HEK293 (cell line): ENCODE data around the gene KLHL40.

ENCODE experiments used
- EGR2 ChIP-seq: fragments of 450-650 bp; formaldehyde crosslinking; IDR thresholded peaks from 2 replicates; pipeline ENCODE4 v1.5.1; 2016; ENCODE audit warnings: low read depth, missing biosample characterization, missing genetic modification characterization
- GLIS1 ChIP-seq: fragments of 450-650 bp; formaldehyde crosslinking; IDR thresholded peaks from 2 replicates; pipeline ENCODE4 v1.5.1; 2016; ENCODE audit warnings: missing biosample characterization, missing genetic modification characterization
- GLIS2 ChIP-seq: fragments of 450-650 bp; formaldehyde crosslinking; IDR thresholded peaks from 2 replicates; pipeline ENCODE4 v1.5.1; 2016; ENCODE audit warnings: missing biosample characterization, missing genetic modification characterization
- KLF16 ChIP-seq: fragments of 450-650 bp; formaldehyde crosslinking; IDR thresholded peaks from 2 replicates; pipeline ENCODE4 v1.5.1; 2017; ENCODE audit warnings: missing biosample characterization, missing genetic modification characterization
- KLF9 ChIP-seq: fragments of 450-650 bp; formaldehyde crosslinking; IDR thresholded peaks from 2 replicates; pipeline ENCODE4 v1.5.1; 2016; ENCODE audit warnings: missing biosample characterization, missing genetic modification characterization, low read depth
- SP7 ChIP-seq: fragments of 450-650 bp; formaldehyde crosslinking; IDR thresholded peaks from 2 replicates; pipeline ENCODE4 v1.5.1; 2016; ENCODE audit warnings: missing biosample characterization, missing genetic modification characterization
- TCF7L2 ChIP-seq: IDR thresholded peaks from 2 replicates; pipeline ENCODE4 v1.6.1; 2011; ENCODE audit warnings: low read depth, mild to moderate bottlenecking, inconsistent platforms, low read length, moderate library complexity, borderline replicate concordance
- YY1 ChIP-seq: fragments of 450-650 bp; formaldehyde crosslinking; IDR thresholded peaks from 2 replicates; pipeline ENCODE4 v1.5.1; 2018; ENCODE audit warnings: missing biosample characterization, missing genetic modification characterization
- ZBTB8A ChIP-seq: fragments of 450-650 bp; formaldehyde crosslinking; IDR thresholded peaks from 2 replicates; pipeline ENCODE4 v1.5.1; 2016; ENCODE audit warnings: missing biosample characterization, missing genetic modification characterization
- ZNF132 ChIP-seq: fragments of 450-650 bp; formaldehyde crosslinking; IDR thresholded peaks from 2 replicates; pipeline ENCODE4 v1.5.1; 2017; ENCODE audit warnings: missing biosample characterization, missing genetic modification characterization, borderline replicate concordance
- ZNF133 ChIP-seq: fragments of 450-650 bp; formaldehyde crosslinking; IDR thresholded peaks from 2 replicates; pipeline ENCODE4 v1.5.1; 2016; ENCODE audit warnings: missing biosample characterization, missing genetic modification characterization
- ZNF157 ChIP-seq: fragments of 450-650 bp; formaldehyde crosslinking; IDR thresholded peaks from 2 replicates; pipeline ENCODE4 v1.5.1; 2016; ENCODE audit warnings: missing biosample characterization, missing genetic modification characterization
- ZNF248 ChIP-seq: fragments of 450-650 bp; formaldehyde crosslinking; IDR thresholded peaks from 2 replicates; pipeline ENCODE4 v1.5.1; 2017; ENCODE audit warnings: missing biosample characterization, missing genetic modification characterization
- ZNF324 ChIP-seq: fragments of 450-650 bp; formaldehyde crosslinking; IDR thresholded peaks from 2 replicates; pipeline ENCODE4 v1.5.1; 2016; ENCODE audit warnings: missing biosample characterization, missing genetic modification characterization
- ZNF335 ChIP-seq: fragments of 450-650 bp; formaldehyde crosslinking; conservative IDR thresholded peaks from 2 replicates; pipeline ENCODE4 v1.5.1; 2016; ENCODE audit warnings: missing biosample characterization, missing genetic modification characterization
- ZNF354C ChIP-seq: fragments of 450-650 bp; formaldehyde crosslinking; IDR thresholded peaks from 2 replicates; pipeline ENCODE4 v1.5.1; 2016; ENCODE audit warnings: missing biosample characterization, missing genetic modification characterization, low read depth, borderline replicate concordance
- ZNF394 ChIP-seq: fragments of 450-650 bp; formaldehyde crosslinking; IDR thresholded peaks from 2 replicates; pipeline ENCODE4 v1.5.1; 2016; ENCODE audit warnings: missing biosample characterization, missing genetic modification characterization, mild to moderate bottlenecking, moderate library complexity, borderline replicate concordance
- ZNF548 ChIP-seq: fragments of 450-650 bp; formaldehyde crosslinking; IDR thresholded peaks from 2 replicates; pipeline ENCODE4 v1.5.1; 2016; ENCODE audit warnings: missing biosample characterization, missing genetic modification characterization
- ZNF549 ChIP-seq: fragments of 450-650 bp; IDR thresholded peaks from 2 replicates; pipeline ENCODE4 v1.5.1; 2018; ENCODE audit warnings: missing biosample characterization, missing genetic modification characterization, mild to moderate bottlenecking, inconsistent platforms, moderate library complexity
- ZNF571 ChIP-seq: fragments of 450-650 bp; formaldehyde crosslinking; IDR thresholded peaks from 2 replicates; pipeline ENCODE4 v1.5.0; 2017; ENCODE audit warnings: missing biosample characterization, missing genetic modification characterization
- ZNF623 ChIP-seq: fragments of 450-650 bp; formaldehyde crosslinking; IDR thresholded peaks from 2 replicates; pipeline ENCODE4 v1.5.1; 2016; ENCODE audit warnings: missing biosample characterization, missing genetic modification characterization
- ZNF626 ChIP-seq: fragments of 450-650 bp; sonication (Bioruptor Pico); formaldehyde crosslinking; IDR thresholded peaks from 2 replicates; pipeline ENCODE4 v1.5.1; 2018; ENCODE audit warnings: missing biosample characterization, missing genetic modification characterization, inconsistent platforms
- ZNF677 ChIP-seq: fragments of 450-650 bp; IDR thresholded peaks from 2 replicates; pipeline ENCODE4 v1.5.0; 2018; ENCODE audit warnings: missing biosample characterization, mild to moderate bottlenecking, missing genetic modification characterization, moderate library complexity
- ZSCAN16 ChIP-seq: fragments of 450-650 bp; formaldehyde crosslinking; IDR thresholded peaks from 2 replicates; pipeline ENCODE4 v1.5.1; 2016; ENCODE audit warnings: missing biosample characterization, missing genetic modification characterization
- TF ChIP-seq, protein P1 (sequence below): fragments of 450-650 bp; formaldehyde crosslinking; IDR thresholded peaks from 2 replicates; pipeline ENCODE4 v1.5.1; 2017; ENCODE audit warnings: missing biosample characterization, missing genetic modification characterization
- TF ChIP-seq, protein P2 (sequence below): fragments of 450-650 bp; formaldehyde crosslinking; IDR thresholded peaks from 2 replicates; pipeline ENCODE4 v1.5.1; 2016; ENCODE audit warnings: missing biosample characterization, missing genetic modification characterization
- TF ChIP-seq, protein P3 (sequence below): fragments of 450-650 bp; formaldehyde crosslinking; IDR thresholded peaks from 2 replicates; pipeline ENCODE4 v1.5.1; 2016; ENCODE audit warnings: missing biosample characterization, missing genetic modification characterization, borderline replicate concordance
- TF ChIP-seq, protein P4 (sequence below): fragments of 450-650 bp; formaldehyde crosslinking; IDR thresholded peaks from 2 replicates; pipeline ENCODE4 v1.5.0; 2017; ENCODE audit warnings: missing biosample characterization, missing genetic modification characterization, borderline replicate concordance
- TF ChIP-seq, protein P5 (sequence below): fragments of 450-650 bp; formaldehyde crosslinking; IDR thresholded peaks from 2 replicates; pipeline ENCODE4 v1.5.1; 2016; ENCODE audit warnings: missing biosample characterization, missing genetic modification characterization
- TF ChIP-seq, protein P6 (sequence below): fragments of 450-650 bp; formaldehyde crosslinking; IDR thresholded peaks from 2 replicates; pipeline ENCODE4 v1.5.1; 2016; ENCODE audit warnings: missing biosample characterization, missing genetic modification characterization

The KLHL40 gene

DNA sequence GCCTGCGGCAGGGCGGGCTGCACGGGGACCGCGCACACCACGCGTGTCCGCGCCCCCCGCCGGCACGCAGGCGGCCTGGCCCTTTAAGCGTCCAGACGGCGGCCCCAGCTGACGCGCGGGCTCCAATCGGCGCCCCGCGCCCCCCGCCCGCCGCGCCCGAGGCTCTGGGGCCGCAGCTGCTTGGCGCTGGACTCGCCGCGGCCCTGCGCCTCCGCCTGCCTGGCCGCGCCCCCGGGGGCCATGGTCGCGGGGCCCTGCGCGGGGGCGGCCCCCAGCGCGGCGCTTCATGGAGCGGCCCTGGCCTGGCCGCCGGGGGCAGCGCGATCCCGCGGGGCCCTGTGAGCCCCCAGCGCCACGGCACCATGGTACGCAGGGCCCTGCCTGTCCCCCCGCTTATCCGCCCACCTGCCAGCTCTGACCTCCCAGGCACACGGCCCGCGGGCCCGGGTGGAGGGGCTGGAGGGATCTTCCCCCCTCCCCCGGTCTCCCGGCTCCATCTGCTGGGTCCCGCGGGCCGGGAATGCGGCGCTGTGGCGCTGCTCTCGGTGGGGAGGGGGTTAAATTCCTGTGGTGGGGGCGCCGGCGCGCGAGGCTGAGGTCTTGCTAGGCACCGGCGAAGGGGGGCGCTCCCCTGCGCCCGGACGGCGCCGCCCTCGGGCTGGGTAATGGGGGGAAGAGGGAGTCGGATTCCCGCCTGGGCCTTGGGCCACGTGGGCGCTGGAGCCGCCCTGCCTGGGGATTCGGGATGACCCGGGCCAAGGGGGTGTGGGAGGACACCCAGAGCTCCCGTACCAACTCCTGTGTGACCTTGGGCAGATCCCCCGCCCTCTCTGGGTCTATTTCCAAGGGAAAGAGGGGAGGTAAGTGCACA lies 30.8 kb upstream of the KLHL40 start (continued):
- TF ChIP-seq YY1 (0 out of 2 replicates have a peak, but pooled peaks have one; percentile 13), ZNF548 (no peak), TCF7L2 (no peak), ZNF394 (tag by site-specific recombination) (no peak), SP7 (tag by site-specific recombination) (0 out of 2 replicates have a peak, but pooled peaks have one; percentile 38), ZSCAN16 (no peak), ZNF157 (tag by site-specific recombination) (no peak), ZNF677 (tag by site-specific recombination) (no peak), ZBTB8A (tag by site-specific recombination) (peak; percentile 96), ZNF132 (tag by site-specific recombination) (no peak), ZNF133 (tag by site-specific recombination) (no peak), GLIS1 (tag by site-specific recombination) (peak; percentile 53), ZNF248 (tag by site-specific recombination) (no peak), KLF9 (tag by site-specific recombination) (peak; percentile 52), GLIS2 (peak; percentile 75), KLF16 (tag by site-specific recombination) (peak; percentile 45; the same call in 1 of the 2 replicates), EGR2 (tag by site-specific recombination) (peak; percentile 29), ZNF354C (no peak), ZNF335 (tag by site-specific recombination) (peak; percentile 72), ZNF549 (tag by site-specific recombination) (no peak), ZNF623 (tag by site-specific recombination) (no peak), ZNF626 (tag by site-specific recombination) (no peak), ZNF324 (tag by site-specific recombination) (0 out of 2 replicates have a peak, but pooled peaks have one; percentile 32), ZNF571 (no peak)
- TF ChIP-seq, protein P1, sequence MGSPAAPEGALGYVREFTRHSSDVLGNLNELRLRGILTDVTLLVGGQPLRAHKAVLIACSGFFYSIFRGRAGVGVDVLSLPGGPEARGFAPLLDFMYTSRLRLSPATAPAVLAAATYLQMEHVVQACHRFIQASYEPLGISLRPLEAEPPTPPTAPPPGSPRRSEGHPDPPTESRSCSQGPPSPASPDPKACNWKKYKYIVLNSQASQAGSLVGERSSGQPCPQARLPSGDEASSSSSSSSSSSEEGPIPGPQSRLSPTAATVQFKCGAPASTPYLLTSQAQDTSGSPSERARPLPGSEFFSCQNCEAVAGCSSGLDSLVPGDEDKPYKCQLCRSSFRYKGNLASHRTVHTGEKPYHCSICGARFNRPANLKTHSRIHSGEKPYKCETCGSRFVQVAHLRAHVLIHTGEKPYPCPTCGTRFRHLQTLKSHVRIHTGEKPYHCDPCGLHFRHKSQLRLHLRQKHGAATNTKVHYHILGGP = no peak
- TF ChIP-seq, protein P2, sequence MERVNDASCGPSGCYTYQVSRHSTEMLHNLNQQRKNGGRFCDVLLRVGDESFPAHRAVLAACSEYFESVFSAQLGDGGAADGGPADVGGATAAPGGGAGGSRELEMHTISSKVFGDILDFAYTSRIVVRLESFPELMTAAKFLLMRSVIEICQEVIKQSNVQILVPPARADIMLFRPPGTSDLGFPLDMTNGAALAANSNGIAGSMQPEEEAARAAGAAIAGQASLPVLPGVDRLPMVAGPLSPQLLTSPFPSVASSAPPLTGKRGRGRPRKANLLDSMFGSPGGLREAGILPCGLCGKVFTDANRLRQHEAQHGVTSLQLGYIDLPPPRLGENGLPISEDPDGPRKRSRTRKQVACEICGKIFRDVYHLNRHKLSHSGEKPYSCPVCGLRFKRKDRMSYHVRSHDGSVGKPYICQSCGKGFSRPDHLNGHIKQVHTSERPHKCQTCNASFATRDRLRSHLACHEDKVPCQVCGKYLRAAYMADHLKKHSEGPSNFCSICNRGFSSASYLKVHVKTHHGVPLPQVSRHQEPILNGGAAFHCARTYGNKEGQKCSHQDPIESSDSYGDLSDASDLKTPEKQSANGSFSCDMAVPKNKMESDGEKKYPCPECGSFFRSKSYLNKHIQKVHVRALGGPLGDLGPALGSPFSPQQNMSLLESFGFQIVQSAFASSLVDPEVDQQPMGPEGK (tag by site-specific recombination) = peak; percentile 82
- TF ChIP-seq, protein P3, sequence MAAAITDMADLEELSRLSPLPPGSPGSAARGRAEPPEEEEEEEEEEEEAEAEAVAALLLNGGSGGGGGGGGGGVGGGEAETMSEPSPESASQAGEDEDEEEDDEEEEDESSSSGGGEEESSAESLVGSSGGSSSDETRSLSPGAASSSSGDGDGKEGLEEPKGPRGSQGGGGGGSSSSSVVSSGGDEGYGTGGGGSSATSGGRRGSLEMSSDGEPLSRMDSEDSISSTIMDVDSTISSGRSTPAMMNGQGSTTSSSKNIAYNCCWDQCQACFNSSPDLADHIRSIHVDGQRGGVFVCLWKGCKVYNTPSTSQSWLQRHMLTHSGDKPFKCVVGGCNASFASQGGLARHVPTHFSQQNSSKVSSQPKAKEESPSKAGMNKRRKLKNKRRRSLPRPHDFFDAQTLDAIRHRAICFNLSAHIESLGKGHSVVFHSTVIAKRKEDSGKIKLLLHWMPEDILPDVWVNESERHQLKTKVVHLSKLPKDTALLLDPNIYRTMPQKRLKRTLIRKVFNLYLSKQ (tag by site-specific recombination) = no peak
- TF ChIP-seq, protein P4, sequence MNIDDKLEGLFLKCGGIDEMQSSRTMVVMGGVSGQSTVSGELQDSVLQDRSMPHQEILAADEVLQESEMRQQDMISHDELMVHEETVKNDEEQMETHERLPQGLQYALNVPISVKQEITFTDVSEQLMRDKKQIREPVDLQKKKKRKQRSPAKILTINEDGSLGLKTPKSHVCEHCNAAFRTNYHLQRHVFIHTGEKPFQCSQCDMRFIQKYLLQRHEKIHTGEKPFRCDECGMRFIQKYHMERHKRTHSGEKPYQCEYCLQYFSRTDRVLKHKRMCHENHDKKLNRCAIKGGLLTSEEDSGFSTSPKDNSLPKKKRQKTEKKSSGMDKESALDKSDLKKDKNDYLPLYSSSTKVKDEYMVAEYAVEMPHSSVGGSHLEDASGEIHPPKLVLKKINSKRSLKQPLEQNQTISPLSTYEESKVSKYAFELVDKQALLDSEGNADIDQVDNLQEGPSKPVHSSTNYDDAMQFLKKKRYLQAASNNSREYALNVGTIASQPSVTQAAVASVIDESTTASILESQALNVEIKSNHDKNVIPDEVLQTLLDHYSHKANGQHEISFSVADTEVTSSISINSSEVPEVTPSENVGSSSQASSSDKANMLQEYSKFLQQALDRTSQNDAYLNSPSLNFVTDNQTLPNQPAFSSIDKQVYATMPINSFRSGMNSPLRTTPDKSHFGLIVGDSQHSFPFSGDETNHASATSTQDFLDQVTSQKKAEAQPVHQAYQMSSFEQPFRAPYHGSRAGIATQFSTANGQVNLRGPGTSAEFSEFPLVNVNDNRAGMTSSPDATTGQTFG = no peak
- TF ChIP-seq, protein P5, sequence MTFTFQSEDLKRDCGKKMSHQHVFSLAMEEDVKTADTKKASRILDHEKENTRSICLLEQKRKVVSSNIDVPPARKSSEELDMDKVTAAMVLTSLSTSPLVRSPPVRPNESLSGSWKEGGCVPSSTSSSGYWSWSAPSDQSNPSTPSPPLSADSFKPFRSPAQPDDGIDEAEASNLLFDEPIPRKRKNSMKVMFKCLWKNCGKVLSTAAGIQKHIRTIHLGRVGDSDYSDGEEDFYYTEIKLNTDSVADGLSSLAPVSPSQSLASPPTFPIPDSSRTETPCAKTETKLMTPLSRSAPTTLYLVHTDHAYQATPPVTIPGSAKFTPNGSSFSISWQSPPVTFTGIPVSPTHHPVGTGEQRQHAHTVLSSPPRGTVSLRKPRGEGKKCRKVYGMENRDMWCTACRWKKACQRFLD (tag by site-specific recombination) = no peak
- TF ChIP-seq, protein P6, sequence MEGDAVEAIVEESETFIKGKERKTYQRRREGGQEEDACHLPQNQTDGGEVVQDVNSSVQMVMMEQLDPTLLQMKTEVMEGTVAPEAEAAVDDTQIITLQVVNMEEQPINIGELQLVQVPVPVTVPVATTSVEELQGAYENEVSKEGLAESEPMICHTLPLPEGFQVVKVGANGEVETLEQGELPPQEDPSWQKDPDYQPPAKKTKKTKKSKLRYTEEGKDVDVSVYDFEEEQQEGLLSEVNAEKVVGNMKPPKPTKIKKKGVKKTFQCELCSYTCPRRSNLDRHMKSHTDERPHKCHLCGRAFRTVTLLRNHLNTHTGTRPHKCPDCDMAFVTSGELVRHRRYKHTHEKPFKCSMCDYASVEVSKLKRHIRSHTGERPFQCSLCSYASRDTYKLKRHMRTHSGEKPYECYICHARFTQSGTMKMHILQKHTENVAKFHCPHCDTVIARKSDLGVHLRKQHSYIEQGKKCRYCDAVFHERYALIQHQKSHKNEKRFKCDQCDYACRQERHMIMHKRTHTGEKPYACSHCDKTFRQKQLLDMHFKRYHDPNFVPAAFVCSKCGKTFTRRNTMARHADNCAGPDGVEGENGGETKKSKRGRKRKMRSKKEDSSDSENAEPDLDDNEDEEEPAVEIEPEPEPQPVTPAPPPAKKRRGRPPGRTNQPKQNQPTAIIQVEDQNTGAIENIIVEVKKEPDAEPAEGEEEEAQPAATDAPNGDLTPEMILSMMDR (tag by site-specific recombination) = peak; percentile 81
